HG03039 (cell line): ENCODE measurements around the gene G3BP1.
"Not testable (repeated sequence)": the region's sequence is repeated elsewhere in the genome, so short reads cannot be mapped to it uniquely, and the experiment has no call there.

Source experiments
- ATAC-seq: cut with Tn5 transposase; IDR thresholded peaks from one replicate; pipeline ENCODE4 v1.9.1; 2021; ENCODE audit warnings: mild to moderate bottlenecking, moderate library complexity; ENCODE audit not compliant: unreplicated experiment

The G3BP1 gene

GRCh38 chr5:151771259-151772028 is at the start of gene G3BP1:
TSS of gene G3BP1 (plus strand) at chr5:151771954. CDS start at chr5:151786621, 14,667 bp downstream.
- ATAC-seq = peak; percentile 83

- ATAC-seq = no peak
Observed at GRCh38 chr5:151722546-151722945, 49.2 kb upstream of the G3BP1 start.

DNA sequence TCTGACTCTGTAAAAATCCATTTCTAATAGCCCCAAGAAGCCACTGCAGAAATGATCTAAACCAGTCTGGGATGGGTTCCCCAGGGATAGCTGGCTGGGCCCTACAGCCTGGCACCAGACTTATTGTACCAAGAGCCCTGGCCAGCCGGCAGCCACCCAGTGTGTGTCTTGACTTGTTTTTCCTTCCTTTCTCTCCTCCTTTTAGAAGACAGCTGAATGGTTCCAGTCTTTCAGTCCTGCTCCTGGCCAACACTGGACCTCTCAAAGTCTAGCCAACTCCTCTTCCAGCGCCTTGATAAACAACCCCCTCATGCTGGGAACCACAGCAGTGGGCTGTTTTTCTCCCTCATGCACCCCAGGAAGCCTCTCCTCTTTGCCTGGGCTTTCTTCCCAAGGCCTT is 47.4 kb upstream of the G3BP1 start:
- no peak for ATAC-seq

GRCh38 chr5:151729597-151729996 is 42.2 kb upstream of the G3BP1 start:
- not testable (repeated sequence) for ATAC-seq

DNA sequence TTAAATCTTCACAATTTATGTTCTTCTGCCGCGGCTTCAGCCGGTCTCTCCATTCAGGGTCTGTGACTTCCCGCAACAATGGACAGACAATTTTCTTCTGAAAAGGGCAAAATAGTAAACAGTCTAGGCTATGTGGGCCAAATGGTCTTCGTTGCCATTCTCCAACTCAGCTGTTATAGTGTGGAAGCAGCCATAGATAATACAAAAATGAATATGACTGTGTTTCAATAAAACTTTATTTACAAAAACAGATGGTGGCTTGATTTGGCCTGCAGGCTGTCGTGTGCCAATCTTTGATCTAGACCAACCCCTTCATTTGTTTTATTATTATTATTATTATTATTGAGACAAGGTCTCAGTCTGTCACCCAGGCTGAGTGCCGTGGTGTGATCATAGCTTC is 41.4 kb upstream of the G3BP1 start:
- no peak for ATAC-seq

DNA sequence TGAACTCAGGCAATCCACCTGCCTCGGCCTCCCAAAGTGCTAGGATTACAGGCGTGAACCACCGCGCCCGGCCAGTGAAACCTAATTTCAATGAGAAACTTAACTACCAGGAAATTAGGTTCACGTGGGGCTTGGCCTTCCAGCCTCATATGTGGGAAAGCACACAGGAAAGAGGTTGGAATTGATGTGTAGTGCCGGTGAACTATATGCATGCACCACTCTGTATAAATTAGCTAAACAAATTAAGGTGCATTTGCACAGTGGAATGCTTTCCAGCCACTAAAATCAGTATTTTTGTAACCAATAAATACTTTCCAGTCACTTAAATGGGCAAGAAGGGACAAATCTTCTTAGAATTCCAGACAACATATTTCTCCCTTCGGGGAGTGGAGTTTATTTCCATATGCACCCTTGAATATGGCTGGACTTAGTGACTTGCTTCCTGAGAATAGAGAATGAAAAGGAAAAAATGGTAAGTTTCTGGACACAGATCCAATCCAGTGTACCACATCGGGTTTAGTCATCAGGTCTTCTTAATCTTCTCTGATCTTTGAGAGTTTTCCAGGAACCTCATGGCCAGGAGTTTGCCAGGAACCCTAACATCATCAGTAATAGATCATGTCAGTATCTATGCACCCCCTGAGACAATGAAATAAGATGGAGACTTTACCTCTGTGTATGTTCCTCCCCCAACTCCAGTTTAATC is 38.2 kb upstream of the G3BP1 start:
- no peak for ATAC-seq

DNA sequence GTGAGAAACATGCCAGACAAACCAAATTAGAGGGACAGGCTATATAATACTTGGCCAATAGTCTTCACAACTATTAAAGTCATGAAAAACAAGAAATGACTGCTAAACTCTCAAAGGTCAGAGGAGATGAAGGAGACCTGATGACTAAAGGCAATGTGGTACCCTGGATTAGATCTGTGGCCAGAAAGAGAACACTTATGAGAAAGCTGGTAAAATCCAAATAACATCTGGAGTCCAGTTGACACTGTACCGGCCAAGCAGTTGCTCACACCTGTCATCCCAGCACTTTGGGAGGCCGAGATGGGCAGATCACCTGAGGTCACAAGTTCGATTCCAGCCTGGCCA is 37.7 kb upstream of the G3BP1 start:
- no peak for ATAC-seq

DNA sequence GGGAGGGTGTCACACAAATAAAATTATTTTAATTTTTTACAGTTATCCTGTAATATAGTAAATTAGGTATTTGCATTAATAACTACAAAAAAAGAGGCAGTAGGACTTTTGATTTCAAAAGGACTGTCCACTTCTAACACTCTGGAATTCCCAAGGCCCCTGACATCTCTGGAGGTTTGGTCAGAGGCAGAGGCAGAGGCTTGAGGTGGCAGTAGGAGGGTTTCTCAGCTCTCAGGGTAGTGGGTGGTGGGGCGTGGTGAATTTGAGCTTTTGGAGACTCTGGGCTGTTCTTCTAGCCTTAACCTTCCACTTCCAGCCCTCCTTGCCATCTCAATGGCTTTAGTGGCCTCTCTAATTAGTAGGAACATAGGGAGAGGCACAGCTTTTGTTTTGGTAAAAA is 36.1 kb upstream of the G3BP1 start:
- ATAC-seq = no peak

DNA sequence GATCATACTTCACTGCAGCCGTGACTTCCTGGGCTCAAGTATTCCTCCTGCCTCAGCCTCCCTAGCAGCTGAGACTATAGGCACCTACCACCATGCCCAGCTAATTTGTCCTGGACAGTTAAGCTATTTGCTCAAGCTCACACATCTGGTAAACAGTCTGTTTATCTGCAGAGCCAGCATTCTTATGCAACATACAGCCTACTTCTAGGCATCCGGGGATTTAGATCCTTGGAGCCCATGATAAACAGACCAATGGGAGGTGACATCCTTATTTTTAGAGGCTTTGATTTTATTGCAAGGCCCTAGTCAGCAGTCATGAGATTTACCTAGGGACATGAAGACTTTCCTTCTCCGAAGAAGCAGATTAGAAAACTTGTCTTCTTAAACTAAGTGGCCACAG is 34.3 kb upstream of the G3BP1 start:
- ATAC-seq = no peak

- no peak for ATAC-seq
Observed at GRCh38 chr5:151738125-151738848, 33.5 kb upstream of the G3BP1 start.

DNA sequence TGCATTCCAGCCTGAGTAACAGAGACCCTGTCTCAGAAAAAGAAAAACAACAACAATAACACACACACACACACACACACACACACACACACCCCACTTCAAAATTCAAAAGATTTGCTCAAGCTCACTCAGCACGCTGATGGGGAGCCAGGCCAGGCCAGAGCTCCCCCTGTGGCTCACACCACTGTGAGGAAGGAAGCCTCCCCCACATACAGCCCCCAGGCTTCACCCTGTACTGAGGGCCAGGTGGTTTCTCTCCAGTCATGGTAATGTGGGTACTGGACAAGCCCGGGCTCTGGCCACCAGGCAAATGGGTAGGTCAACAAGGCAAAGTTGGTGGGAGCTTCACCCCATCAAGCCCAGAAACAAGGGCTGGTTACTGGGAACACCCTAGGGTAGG is 32.4 kb upstream of the G3BP1 start:
- no peak for ATAC-seq

DNA sequence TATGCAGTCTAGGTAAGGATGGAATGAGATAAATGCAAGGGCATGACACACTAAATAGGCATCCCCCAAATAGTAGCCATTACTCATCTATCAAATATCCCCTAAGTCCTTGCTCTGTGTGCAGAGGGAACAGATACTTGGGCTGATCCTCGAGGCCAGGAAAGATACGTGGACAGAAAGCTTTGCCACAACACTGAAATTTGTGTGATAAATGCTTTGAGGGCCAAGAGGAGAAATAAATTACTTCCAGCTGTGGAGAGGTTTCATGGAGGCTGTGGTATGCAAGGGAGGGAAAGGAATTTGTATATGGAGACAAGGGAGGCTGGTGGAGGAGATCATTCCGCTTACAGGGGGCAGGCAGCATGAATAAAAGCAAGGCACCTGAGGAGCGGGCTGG is 31.8 kb upstream of the G3BP1 start:
- no peak for ATAC-seq

DNA sequence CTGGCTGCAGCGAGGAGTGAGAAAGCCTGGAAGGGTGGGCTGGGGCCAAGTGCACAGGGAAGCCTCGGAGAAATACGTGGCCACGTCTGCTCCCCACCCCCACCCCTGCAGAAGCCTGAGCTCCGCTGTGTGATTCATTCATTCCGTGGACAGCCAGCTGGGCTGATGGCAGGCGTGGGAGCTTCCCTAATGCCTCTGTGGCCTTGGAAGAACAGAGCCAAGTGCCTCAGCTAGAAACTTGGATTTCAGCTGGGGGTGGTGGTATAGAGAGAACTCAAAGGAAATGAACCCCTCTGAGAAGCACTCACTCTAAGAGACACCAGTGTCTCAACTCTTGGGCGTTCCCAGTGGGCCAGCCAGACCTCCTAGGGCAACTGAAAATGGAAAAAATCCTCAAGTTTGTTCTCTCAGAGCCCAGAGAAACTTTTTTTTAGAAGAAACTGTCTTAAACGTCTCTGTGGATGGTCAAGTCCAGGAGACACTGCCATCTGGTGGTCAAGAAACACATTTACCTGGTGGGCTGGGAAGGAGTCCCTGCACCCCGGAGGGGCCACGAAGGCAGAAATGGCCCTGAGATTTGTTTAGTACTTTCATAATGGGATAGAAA is 31.3 kb upstream of the G3BP1 start:
- peak; percentile 50 for ATAC-seq

- ATAC-seq = peak; percentile 4
Observed at GRCh38 chr5:151740958-151741373, 30.8 kb upstream of the G3BP1 start.

GRCh38 chr5:151741678-151742423 is 29.9 kb upstream of the G3BP1 start:
- ATAC-seq = no peak

- ATAC-seq = no peak
Observed at GRCh38 chr5:151742870-151743294, 28.9 kb upstream of the G3BP1 start.

DNA sequence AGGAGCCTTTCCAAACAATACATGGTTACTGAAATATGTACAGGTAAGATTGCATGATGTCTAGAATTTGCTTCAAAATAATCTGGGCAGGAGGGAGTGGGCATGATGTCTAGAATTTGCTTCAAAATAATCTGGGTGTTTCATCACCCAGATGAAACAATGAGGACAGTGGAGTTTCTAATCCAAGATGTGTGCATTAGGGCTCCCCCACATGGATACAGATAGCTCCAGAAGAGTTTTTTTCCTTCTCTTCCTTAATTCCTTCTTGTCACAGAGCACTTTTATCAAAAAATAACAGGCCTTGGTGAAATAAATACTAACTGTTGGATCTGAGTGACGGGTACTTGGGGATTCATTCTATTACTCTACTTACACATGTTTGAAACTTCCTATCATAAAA is 28.2 kb upstream of the G3BP1 start:
- no peak for ATAC-seq

GRCh38 chr5:151745071-151745705 is 26.6 kb upstream of the G3BP1 start:
- ATAC-seq = peak; percentile 37

GRCh38 chr5:151750121-151750520 is 21.6 kb upstream of the G3BP1 start:
- ATAC-seq = no peak

- ATAC-seq = no peak
Observed at GRCh38 chr5:151751091-151751490, 20.7 kb upstream of the G3BP1 start.
